GM18909 (cell line): ENCODE data around the gene IGBP1.
A peak's percentile ranks its signal among the peaks of the same experiment; 100 is the strongest.
"Not testable (repeated sequence)": the region's sequence is repeated elsewhere in the genome, so short reads cannot be mapped to it uniquely, and the experiment has no call there.

Experiments
- ATAC-seq: cut with Tn5 transposase; IDR thresholded peaks from one replicate; pipeline ENCODE4 v1.9.1; 2021; ENCODE audit warnings: mild to moderate bottlenecking; ENCODE audit not compliant: unreplicated experiment, poor library complexity

Gene IGBP1

DNA sequence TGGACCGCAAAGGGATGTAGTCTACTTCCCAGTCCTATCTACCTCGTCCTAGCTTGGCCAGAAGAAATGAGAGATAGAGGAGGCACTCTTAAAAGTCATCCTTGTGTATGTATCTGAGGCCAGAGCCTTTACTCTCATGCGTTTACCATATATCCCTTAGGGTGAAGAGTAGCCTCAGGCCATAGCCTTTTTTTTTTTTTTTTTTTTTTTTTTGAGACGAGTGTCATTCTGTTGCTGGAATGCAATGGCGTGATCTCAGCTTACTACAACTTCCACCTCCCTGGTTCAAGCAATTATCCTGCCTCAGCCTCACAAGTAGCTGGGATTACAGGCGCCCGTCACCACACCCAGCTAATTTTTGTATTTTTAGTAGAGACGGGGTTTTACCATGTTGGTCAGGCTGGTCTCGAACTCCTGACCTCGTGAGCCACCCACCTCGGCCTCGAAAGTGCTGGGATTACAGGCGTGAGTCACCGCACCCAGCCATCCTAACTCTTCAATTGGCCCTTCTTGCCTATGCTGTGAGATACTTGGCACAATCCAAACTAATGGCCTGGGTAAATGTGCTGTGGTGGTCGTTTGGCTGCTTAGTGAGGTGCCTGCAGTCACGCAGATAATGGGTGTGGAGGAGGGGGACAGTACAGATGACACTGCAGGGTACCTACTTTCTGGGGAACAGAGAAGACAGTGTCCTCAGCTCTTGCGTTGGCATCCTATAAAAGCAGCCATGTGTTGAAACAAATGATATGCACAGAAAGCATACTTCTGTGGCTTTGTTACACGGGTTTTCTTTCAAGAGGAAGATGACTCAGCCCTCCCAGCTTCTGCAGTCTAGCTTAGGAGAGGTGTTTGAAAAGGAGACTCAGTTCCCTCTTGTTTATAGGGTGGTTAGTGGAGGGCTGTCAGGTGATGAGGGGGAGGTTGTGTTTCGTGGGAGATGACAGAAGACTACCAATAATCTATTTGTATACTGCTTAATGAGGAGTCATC, 33.6 kb downstream of the IGBP1 start:
- no peak for ATAC-seq

DNA sequence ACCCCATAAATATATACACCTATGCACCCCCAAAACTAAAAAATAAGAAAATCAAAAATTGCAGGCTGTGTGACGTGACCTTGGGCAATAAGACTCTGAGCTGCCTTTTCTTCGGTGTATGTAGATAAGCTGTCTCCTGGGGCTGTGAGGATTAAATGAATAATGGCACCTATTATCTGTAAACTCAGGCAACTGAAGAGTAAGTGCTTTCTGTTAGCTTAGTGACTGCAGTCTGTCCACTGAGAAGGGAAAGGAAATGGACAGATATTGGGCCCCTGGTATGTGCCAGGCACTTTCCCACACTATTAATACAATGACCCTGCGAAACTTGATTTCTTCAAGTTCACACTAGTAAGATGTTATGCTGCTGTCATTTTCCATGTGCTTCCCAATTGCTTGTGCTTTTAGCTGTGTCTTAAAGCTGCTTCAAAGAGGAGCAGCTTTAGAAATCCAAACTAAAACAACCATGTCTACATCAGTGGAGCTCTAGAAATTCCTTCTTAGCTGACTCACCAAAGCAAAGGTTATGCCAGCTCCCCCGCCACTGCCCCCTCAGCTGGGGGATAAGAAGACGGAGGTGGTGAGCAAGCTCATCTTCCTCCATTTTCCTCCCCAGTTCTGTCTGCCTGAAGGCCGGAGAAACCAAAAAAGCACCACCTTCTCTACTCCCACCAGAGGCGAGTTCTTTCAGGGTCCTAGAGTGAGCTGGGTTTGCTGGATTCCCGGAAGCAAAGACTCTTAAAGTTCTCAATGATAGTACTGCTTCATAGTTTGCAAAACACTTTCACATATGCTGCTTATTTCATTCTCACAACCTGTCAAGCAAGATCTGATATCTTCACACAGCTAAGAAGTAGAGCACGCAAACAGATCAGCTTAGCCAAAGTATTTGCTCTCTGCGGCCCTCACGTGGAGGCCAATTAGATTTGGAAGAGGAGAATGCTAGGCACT, 35.3 kb downstream of the IGBP1 start:
- no peak for ATAC-seq

GRCh38 chrX:70169281-70169680, 36.0 kb downstream of the IGBP1 start:
- ATAC-seq = no peak

GRCh38 chrX:70171624-70172023, 38.4 kb downstream of the IGBP1 start:
- ATAC-seq = no peak

DNA sequence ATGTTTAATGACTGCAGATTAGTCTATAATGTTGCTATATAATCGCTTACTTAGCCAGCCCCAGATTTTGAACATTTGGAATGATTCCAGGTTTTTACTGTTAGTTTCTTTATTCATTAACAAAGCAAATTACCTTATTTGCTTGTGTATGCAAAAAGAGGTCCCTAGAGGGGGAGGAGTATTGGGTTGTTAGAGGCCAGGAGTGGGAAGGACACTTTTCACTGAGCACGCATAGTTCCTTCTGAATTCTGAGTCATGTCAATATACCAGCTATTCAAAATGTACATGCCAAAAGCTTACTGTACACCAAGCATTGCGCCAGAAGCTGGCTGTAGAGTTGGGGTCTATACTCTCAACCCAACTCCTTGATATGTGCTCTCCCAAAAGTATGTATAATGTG, 39.0 kb downstream of the IGBP1 start:
- no peak for ATAC-seq

DNA sequence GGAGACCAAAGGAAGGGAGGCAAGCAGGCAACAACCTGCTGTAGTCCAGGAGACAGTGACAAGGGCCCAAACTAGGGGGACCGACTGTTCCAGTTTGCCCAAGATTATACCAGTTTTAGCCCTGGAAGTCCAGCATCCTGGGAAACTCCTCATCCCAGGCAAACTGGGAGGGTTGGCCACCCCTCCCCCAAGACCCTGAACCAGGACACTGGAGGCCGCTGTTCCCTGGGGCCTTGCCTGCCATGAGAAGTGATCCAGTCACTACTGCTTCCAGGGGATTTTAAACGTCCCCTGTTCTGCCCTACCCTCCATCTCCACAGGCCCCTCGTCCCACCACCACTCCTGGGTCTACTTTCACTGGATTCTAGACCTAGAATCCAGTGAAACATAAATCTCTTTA, 39.7 kb downstream of the IGBP1 start:
- no peak for ATAC-seq

DNA sequence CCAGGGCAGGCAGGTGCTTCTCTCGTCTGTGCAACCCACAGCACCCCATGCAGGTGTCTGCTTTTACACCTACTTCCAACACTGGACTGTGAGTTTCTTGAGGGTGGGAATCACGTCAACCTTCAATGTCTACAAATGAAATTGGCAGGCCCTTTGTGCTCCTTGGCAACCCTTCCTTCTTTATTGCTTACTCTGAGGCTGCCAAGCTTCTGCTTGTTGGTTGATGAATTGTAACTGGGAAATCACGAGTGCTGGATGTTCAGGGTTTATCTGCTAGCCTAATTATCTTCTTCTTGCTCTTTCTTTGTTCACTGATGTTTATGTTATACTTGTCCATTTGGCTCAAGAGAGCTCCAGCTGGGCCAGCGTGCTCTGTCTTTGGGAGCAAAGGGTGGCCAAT, 41.5 kb downstream of the IGBP1 start:
- ATAC-seq = no peak

- ATAC-seq = no peak
Observed at GRCh38 chrX:70175338-70175737, 42.1 kb downstream of the IGBP1 start.

DNA sequence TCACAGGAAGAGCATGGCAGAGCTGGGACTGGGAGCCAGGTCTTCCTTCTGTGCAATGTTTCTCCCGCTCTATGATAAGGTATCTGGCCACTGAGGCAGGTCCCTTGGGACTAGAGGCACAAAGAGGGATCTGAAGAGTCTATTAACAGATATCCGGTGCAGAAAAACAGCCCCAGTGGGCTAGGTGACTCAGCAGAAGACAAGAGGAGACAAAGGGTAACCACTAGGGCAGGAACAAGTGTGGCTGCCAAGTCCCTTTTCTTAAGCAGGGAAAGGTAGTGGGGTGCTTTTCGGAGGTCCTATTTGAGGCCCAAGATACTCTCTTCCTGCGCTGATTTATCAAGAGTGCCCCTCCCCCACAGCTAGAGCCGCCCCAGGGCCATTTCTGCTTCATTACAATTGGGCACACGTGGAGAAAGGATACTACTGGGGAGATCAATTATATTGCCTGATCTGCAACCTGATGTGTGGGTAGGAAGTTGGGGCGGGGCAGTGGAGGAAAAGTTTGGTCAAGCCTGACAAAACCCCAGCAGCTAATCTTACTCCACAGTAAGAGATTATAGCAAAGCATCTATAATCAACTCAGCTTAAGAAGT, 43.8 kb downstream of the IGBP1 start, which contains the start of gene DGAT2L6:
DGAT2L6 (plus strand) TSS at position 546 of the 596 bp plus-strand sequence. CDS start 100 bp downstream, outside the sequence.
- ATAC-seq = peak; percentile 68

DNA sequence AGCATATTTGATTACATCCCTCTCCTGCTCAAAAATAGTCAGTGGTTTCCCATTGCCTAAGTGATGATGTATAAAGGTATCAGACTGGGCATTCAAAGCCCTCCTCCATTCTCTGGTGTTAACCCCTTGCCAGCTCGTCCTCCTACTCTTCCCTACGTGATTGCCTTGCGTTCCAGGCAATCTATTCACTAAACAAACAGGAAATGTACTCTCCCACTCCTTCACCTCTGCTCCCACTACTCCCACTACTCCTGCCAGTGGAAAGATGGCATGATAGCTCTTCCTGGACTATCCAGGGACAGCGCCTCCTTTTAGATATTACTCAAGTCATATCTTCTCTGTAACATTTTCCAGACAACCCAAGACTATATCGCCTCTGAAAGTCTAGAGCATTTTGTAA, 49.8 kb downstream of the IGBP1 start:
- ATAC-seq = no peak

DNA sequence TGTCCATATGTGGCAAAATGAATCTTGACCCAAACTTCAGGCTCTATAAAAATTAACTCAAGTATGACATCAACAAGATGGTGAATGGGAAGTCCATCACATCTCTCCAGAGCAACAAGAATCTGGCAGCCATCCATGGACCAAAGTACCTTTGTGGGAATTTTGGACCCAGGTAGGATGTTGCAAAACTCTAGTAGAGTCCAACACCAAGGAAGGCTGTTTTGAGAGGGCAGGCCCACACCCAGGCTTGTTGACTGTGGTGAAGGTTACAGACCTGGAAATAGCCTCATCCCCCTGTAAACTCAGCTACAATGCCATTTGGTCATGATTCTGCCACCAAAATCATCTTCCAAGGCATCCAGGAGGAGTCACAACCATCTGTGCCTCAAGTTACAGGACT, 57.0 kb downstream of the IGBP1 start:
- ATAC-seq = no peak

DNA sequence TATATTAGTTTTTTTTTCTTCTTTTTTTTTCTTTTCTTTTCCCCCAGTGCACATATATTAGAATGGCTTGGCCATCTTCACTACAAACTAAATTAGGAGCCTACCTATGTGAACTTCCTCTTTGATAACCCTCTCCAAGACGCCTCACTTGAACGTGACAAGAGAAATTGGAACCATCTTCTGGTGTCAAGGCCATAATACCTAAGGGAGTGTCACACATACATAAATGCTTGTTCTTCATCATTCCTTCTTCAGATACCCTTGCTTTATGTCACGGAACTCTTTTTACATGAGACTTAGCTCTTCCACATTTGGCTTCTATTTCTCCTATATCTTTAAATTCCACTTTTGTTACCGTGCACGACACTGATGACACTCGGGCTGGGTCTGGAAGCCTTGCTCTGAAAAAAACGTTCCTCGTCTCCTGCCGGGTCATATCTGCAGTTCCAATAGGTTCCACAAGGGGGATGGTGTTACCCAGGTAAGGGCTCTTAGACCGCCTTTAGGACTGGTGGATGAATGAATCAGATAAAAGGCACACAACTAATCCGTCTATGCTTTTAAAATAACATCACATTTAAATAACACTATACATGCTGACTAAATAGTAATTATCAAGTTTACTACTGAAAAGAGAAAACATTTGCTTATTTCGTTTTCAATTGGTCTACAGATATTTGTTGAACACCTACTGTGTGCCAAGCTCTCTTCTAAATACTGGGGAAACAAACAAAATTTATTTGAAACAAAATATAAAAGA, 63.9 kb downstream of the IGBP1 start:
- ATAC-seq = peak; percentile 86

- ATAC-seq = no peak
Observed at GRCh38 chrX:70201732-70202131, 68.5 kb downstream of the IGBP1 start.

DNA sequence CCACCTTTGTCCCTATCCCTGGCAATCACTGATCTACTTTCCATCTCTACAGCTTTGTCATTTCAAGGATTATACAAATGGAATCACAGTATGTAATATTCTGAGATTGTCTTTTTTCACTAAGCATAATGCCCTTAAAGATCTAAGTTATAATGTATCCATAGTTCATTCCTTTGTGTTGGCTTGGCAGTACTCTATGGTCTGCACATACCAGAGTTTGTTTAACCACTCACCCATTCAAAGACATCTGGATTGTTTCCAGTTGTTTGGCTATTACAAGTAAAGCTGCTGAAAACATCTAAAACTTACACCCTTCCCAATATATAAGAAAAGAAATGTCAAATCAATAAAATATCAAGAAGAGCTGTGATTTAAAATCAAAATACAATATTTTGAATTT, 75.2 kb downstream of the IGBP1 start:
- ATAC-seq = no peak

DNA sequence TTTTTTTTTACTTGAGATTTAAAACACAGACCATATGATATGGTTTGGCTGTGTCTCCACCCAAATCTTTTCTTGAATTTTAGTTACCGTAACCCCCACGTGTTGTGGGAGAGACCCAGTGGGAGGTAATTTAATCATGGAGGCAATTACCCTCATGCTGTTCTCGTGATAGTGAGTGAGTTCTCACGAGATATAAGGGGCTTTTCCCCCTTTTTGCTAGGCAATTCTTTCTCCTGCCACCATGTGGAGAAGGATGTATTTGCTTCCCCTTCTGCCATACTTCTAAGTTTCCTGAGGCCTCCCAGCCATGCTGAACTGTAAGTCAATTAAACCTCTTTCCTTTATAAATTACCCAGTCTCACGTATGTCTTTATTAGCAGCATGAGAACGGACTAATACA, 76.3 kb downstream of the IGBP1 start:
- ATAC-seq = not testable (repeated sequence)
